ENCODE data around the gene ARHGAP30.

DNA sequence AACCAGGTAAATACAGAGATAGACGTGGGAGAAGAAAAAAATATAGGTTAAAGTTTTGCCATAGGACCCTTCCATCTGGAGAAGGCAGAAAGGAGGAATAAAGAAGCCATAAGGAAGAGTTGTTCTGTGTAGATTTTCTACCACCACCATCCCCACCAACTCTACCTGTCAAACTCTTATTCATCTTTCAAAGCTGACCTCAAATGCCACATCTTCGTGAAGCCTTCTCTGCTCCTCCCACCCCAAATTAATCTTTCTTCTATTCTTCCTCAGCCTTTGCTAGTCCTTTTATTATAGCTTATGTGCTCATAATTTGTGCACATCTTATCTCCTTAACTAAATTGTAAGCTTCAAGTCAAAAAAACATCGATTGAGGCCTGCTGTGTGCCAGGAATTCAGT, 20.9 kb upstream of the ARHGAP30 start:
- TF ChIP-seq, protein P1, sequence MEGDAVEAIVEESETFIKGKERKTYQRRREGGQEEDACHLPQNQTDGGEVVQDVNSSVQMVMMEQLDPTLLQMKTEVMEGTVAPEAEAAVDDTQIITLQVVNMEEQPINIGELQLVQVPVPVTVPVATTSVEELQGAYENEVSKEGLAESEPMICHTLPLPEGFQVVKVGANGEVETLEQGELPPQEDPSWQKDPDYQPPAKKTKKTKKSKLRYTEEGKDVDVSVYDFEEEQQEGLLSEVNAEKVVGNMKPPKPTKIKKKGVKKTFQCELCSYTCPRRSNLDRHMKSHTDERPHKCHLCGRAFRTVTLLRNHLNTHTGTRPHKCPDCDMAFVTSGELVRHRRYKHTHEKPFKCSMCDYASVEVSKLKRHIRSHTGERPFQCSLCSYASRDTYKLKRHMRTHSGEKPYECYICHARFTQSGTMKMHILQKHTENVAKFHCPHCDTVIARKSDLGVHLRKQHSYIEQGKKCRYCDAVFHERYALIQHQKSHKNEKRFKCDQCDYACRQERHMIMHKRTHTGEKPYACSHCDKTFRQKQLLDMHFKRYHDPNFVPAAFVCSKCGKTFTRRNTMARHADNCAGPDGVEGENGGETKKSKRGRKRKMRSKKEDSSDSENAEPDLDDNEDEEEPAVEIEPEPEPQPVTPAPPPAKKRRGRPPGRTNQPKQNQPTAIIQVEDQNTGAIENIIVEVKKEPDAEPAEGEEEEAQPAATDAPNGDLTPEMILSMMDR (IDR thresholded peaks at IDR 0.05; ENCODE audit: low read length) = no peak
- TF ChIP-seq EZH2 (IDR thresholded peaks at IDR 0.05; ENCODE audit: borderline replicate concordance, low read length) = no peak

Measured in OCI-LY1 (cell line).